NCI-H1694 (cell line): Measurements from ENCODE around the gene COASY.

Experiments
- DNase-seq: peaks from one replicate; lab custom pipeline; 2025; lab: John Stamatoyannopoulos, UW

COASY gene

DNA sequence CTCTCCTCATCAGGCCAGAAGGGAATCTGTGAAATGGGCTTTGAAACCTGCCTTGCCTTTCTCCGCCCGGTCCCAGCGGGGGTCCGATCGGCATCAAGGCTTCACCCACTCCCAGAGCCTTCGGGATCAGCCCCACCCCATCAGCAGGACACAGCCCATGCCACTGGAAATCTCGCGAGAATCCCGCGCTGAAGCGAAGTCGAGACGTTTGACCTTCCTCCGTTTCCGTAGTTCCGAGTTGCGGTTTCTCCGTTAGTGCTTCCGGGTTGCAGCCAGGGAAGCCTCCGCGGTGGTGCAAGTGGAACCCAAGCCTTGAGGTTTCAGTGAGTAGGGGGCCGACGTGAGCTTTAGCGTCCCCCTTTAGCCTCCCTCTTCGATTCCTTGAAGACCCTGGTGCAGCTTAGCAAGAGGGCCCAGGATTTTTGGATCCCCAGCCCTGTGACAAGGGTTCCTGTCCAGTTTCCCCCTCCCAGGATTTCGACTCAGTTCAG is at the start of gene COASY:
Gene COASY (plus strand): TSS at position 252 of the 491 bp plus-strand sequence. CDS start 475 bp downstream, outside the sequence.
- DNase-seq: peak; percentile 97

DNA sequence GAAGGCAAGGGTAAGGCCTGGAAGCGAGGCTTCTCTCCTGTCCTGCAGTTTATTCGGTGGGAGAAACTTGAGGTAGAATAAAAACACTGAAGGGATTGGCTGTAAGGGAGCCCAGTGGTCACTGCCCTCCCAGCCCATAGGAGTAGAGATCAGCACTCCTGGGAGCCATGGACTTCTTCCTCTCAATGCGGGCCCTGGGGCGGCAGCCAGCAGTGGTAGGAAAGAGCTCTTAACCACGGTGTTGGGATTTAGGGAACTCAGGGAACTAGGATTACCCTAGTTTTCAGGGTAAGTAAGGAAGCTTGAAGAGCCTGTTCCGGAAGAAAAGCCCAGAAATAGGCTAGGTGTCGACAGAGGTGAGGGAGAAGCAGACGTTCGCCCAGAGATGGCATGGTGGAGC is 49.7 kb upstream of the COASY start:
- DNase-seq: no peak

- DNase-seq: no peak
These were observed 49.2 kb upstream of the COASY start for GRCh38 chr17:42512733-42513251.

GRCh38 chr17:42513686-42514085 is 48.3 kb upstream of the COASY start:
- no peak for DNase-seq

DNA sequence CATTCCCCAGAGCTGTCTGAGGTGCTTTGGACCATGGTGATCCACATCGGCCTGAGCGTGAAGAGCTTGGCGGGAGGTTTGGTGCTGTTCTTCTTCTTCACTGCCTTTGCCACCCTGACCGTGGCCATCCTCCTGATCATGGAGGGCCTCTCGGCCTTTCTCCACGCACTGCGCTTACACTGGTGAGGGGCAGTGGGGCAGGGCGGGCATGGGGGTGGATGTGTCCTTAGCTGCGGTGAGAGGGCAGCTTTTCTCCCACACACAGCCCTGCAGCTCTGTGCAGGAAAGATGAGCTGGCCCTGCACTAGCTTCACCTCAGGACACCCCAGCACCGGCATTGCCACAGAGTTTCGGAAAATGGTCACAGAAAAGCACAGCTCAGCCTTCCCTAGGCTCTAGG is 47.7 kb upstream of the COASY start:
- no peak for DNase-seq

DNA sequence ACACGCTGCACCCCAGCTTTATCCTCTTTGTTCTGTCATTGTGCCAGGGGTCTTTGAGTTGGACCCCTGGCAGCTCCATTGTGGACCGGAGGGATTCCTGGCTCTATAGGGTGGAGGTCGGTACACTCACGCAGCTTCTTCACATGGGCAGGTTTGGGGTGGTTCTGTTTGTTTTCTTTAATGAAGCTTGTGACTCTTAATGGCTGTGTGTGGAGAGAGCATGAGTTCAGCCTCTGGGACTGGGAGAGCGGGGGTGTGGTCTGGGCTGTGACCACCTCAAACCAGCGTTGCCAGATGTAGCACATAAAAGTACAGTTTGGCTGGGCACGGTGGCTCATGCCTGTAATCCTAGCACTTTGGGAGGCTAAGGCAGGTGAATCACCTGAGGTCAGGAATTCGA is 47.1 kb upstream of the COASY start:
- no peak for DNase-seq

GRCh38 chr17:42517516-42517915 is 44.4 kb upstream of the COASY start:
- peak; percentile 94 for DNase-seq

- no peak for DNase-seq
These were observed 43.7 kb upstream of the COASY start for GRCh38 chr17:42518046-42518754.

GRCh38 chr17:42518755-42519545 is 43.0 kb upstream of the COASY start:
- no peak for DNase-seq

GRCh38 chr17:42519546-42520491 is 42.1 kb upstream of the COASY start:
- no peak for DNase-seq

- DNase-seq: no peak
These were observed 41.4 kb upstream of the COASY start for GRCh38 chr17:42520540-42520951.

DNA sequence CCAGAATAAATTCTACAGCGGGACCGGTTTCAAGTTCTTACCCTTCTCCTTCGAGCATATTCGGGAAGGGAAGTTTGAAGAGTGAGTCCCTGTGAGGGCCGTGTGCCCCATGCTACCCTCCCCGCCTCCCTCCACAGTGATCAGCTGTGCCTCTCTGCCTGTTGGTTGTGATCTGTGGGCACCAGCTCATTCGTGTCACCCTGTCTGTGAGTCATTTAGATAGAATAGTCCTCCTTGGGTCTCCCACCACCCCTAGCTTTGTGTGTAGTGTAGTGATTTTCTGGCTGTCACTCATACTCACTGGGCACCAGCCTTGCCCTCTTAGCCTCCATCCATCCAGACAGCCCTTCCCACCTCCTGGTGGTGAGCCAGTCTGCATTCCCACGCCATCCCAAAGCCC is 40.9 kb upstream of the COASY start:
- no peak for DNase-seq

- DNase-seq: no peak
These were observed 40.2 kb upstream of the COASY start for GRCh38 chr17:42521666-42522262.

GRCh38 chr17:42522263-42522790 is 39.6 kb upstream of the COASY start:
- DNase-seq: no peak

DNA sequence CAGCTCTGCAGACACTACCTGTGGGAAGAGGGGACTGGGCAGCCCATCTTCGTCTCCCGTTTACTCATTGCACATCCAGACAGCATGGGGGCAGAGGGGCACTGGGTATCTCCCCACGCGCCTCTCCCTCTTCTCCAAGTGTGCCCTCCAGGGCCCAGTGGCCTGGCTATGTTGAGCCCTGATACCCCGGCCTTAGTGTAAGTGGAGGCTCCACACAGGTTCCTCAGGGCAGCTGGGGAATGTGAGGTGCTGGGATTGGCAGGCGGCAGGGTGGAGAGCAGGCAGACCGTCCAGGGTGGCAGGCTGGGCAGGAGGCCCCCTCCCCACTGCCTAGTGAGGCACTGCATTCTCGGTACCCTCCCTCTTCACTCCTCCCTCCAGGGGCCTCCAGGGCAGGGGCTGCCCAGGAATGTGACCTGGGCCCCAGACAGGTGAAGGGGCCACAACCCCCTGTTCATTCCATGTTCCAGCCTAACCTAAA is 39.1 kb upstream of the COASY start:
- DNase-seq: no peak

- DNase-seq: no peak
These were observed 36.7 kb upstream of the COASY start for GRCh38 chr17:42525221-42525620.

DNA sequence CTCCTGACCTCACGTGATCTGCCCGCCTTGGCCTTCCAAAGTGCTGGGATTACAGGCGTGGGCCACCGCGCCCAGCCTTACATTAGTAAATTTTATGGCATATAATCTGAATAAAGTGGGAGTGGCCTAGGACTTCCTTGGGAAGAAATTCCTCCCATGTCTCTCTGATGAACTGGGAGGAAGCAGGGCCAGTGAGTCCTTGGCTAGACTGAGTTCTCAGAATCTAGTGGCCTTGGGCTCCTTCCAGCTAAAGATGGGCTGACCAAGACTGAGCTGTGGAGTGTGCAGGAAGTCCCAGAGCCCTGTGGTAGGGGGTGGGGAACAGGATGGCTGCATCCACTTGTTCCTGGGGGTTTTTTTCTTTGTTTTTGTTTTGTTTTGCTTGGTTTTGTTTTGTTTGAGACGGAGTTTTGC is 35.9 kb upstream of the COASY start:
- DNase-seq: no peak

- no peak for DNase-seq
These were observed 34.0 kb upstream of the COASY start for GRCh38 chr17:42527932-42528331.

- DNase-seq: no peak
These were observed 32.9 kb upstream of the COASY start for GRCh38 chr17:42529061-42529460.

GRCh38 chr17:42530952-42531454 is 30.9 kb upstream of the COASY start:
- DNase-seq: no peak
